Lung microvascular endothelial cell (primary cell): ENCODE measurements around the gene OSBPL2. TPM values are rescaled to one million over a fixed set of nuclear protein-coding genes. Genes with fewer than 3 reads are reported as not detected.

Source experiments
- DNase-seq, 2 donors: peaks; one replicate each; pipeline versions ENCODE4 v3.0.0 to v3.0.0-alpha.2; 2010; ENCODE audit warnings: low read depth in 2 of 2
- total RNA-seq: library from RNA; depleted of rRNA; stranded (reverse); fragments of >200 nt; gene quantifications from 2 replicates; pipeline ENCODE4 v1.2.1, GENCODE V29; 2014

Gene OSBPL2
- total RNA-seq, 1 donor from 2014 or later = 34.9 TPM

DNA sequence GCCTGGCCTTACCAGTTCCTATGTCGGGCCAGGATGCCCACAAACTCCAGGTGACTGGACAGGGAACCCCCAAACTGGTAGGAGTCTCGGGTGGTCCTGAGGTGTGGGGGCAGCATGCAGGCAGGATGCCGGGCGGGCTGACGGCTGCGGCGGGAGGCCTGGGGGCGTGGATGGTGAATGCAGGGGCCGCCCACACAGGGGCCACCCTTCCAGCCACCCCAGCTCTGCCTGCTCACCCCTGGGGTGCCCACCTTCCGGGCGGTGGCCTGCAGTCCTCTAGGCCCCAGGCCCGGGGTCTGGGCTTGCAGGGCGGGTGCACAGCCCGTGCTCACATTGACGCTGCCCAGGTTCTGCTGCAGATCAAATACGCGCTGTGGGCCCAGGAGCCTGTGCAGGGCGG is 72.8 kb downstream of the OSBPL2 start:
- no peak for DNase-seq

GRCh38 chr20:62311832-62312661 is 73.7 kb downstream of the OSBPL2 start:
- no peak for DNase-seq

DNA sequence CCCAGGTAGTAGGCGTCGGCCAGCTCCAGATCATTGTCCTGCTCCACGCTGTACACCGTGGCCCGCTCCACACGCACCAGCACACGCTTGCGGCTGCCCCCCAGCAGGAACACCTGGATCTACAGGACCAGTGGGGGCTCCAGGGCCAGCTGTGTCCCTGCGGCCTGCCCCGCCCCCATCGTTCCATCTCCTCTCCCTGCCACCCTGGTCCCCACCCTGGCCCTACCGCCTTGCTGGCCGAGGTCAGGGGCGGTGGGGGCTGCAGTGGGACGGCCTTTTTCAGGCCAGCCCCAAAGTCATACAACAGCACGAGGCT is 74.3 kb downstream of the OSBPL2 start:
- no peak for DNase-seq

GRCh38 chr20:62313021-62313420 is 74.7 kb downstream of the OSBPL2 start:
- DNase-seq = no peak

GRCh38 chr20:62313460-62314338 is 75.4 kb downstream of the OSBPL2 start:
- no peak for DNase-seq

- DNase-seq = no peak
Measured at GRCh38 chr20:62314339-62314638, 76.0 kb downstream of the OSBPL2 start.

GRCh38 chr20:62314711-62315302 is 76.5 kb downstream of the OSBPL2 start:
- no peak for DNase-seq

DNA sequence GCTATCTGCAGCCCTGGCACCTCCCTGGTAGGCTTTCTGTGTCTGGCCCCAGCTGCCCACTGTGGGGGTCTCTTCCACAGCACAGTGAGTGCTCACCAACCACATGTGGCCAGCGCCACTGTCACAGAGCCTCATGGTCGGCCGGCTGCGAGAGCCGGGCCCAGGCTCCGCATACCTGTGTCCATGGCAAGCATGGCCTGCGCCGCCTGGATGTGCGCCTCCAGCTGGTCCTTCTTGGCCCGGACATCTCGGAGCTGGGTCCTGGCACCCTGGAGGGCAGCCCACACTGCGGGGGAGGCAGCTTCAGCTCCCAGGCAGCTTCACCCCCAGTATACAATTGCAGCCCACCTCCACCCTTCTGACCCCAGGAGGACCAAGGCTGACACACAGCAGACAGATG is 77.5 kb downstream of the OSBPL2 start:
- no peak for DNase-seq

GRCh38 chr20:62316331-62317166 is 78.2 kb downstream of the OSBPL2 start:
- no peak for DNase-seq

GRCh38 chr20:62317167-62317655 is 78.9 kb downstream of the OSBPL2 start:
- DNase-seq = no peak

GRCh38 chr20:62318400-62319345 is 80.4 kb downstream of the OSBPL2 start:
- DNase-seq = no peak

DNA sequence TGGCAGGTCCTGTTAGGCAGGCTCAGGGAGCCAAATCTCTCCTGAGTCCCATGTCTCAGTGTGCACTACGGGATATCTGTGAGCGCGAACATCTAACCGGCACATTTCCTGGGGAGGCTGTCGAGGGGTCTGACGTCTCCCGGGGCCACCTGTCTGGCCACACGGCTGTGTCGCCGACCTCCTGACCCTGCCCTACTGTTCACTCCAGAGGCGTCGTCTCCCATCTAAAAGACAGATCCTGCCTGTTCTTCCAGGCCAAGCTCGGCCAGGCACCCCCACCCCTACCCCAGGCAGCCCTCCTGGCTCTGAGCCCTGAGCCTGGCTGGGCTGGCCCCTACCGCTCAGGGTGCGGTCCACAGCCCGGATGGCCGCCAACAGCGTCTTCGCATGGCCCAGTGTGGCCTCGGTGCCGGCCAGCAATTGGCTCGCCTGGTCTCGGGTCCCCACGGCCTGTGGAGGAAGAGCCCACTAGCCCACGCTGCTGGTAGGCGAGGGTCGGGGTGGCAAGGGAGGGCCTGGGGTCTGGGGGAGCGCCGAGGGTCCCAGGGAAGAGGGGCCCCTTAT is 81.1 kb downstream of the OSBPL2 start:
- no peak for DNase-seq

DNA sequence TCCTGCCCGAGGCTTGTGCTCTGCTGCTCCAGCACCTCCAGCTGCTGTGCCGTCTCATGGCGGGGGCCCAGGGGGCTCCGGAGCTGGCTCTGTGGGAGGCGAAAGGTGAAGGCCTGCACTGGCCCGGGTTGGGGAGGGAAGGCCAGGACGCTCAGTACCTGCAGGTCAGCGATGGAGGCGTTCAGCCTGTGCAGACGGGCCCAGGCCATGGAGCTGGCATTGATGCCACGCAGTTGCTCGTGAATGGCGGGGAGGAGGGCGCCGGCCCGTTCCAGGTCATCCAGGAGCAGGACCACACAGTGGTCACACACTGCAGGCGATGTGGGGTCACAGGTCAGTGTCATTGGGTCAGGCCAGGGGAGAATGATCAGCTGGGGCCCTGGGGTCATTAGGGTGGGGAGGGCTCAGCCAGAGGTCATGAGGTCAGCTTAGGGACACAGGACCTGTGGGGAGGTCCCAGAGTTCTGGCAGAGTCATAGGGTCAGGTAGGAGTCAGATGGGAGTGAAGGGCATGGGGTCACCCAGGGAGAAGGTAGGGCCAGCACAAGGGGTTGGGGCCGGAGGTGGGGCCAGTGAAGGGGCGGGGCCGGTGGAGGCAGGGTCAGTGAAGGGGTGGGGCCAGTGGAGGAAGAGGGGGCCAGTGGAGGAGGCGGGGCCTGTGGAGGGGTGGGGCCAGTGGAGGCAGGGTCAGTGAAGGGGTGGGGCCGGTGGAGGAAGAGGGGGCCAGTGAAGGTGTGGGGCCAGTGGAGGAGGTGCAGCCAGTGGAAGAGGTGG is 82.4 kb downstream of the OSBPL2 start:
- DNase-seq = no peak

DNA sequence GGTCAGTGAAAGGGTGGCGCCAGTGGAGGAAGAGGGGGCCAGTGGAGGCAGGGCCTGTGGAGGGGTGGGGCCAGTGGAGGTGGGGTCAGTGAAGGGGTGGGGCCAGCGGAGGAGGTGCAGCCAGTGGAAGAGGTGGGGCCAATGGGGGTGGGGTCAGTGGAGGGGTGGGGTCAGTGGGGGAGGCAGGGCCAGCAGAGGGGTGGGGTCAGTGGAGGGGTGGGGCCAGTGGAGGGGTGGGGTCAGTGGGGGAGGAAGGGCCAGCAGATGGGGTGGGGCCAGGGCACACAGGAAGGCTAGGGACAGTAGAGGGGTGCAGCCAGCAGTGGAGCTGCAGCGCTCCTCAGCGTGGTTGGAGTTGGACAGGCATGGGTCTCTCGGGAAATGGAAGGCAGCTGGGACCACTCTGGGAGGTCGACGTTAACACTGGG is 83.2 kb downstream of the OSBPL2 start:
- DNase-seq = no peak

- no peak for DNase-seq
Measured at GRCh38 chr20:62321975-62322374, 83.7 kb downstream of the OSBPL2 start.

DNA sequence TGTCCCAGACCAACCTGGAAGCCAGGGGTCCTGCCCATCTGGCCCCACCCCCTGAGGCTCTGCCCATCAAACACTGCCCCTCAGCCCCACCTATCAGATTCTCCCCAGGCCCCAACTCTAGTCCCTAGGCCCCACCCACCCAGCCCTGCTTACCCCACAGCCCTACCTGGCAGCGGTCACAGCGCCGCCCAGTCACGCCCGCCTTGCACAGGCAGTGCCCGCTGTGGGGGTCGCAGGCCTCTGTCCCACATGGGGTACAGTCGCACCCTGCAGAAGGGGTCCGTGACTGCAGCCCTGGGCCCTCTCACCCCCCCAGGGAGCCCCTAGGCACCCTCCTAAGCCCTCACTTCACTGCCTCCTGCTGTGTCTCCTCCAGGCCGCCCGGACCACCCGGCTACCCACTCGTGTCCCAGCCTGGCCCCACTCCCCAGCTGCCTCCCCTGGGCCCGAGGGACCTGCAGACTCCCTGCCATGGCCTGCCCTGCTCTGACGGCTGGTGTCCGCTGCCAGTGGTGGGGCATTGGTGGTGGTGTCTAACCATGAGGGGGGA is 84.2 kb downstream of the OSBPL2 start:
- DNase-seq = no peak

DNA sequence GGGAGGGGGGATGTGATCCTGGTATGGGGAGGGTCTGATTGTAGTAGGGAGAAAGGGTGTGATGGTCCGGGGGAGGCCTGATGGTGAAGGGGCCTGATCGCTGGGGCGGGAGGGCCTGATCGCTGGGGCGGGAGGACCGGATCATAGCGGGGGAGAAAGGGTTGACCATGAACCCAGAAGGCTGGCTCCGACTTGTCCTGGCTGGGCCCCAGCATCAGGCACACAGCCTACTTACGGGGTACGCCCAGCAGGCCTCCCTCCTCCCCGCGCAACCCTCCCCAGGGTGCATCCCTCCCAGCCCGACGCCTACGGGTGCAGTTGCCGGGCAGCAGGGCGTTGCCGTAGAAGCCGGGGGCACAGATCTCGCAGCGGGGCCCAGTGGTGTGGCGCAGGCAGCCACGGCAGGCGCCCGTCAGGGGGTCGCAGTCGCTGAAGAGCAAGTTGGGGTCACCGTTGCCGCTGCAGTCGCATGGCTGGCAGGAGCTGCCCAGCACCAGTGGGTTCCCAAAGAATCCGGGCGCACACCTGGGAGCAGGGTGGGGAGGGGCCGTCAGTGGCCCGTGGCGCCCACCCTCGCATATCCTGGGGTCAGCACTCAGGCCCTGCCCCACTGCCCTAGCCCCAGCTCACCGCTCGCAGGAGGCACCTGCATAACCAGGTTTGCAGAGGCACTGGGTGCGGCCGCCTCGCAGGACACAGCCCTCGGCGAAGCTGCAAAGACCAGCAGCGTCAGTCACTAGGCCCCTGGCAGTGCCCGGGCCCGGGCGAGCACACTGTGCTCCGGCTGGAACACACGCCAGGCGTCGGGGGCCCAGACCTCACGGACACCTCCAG is 85.0 kb downstream of the OSBPL2 start:
- DNase-seq = no peak
